Endothelial cell of umbilical vein (primary cell): ENCODE data around the gene ROCK2. TPM values are rescaled to one million over a fixed set of nuclear protein-coding genes. Genes with fewer than 3 reads are reported as not detected.
A peak's percentile ranks its signal among the peaks of the same experiment; 100 is the strongest.

Experiments used
- BruUV-seq: library from RNA; stranded (reverse); fragments of 400-500 nt; replicated peaks from 2 replicates; lab custom pipeline; 2021; lab: Mats Ljungman, UMichigan
- CTCF ChIA-PET: fragments of 300-600, 350-600 bp; sonication (Branson Sonifier 250); formaldehyde crosslinking; loops from one replicate; lab custom pipeline; 2021; ENCODE audit warnings: antibody characterized with exemption, inconsistent platforms; lab: Charles Lee
- POLR2A ChIA-PET: fragments of 300-600, 350-600 bp; sonication (Branson Sonifier 250); formaldehyde crosslinking; loops from one replicate; lab custom pipeline; 2021; ENCODE audit warnings: antibody characterized with exemption, inconsistent platforms; lab: Charles Lee
- DNase-seq: peaks from one replicate; pipeline ENCODE4 v3.0.0-alpha.2; 2011; ENCODE audit warnings: low read depth, low spot score
- FAIRE-seq: peaks from 2 replicates; lab custom pipeline; 2011; peaks lifted over from hg19 to GRCh38; lab: Jason Lieb, UNC
- H2AFZ ChIP-seq: 2 replicates; pipeline ENCODE4 v1.6.0; 2012; ENCODE audit warnings: low read depth, low read length, control low read depth, inconsistent platforms
- H3K27ac ChIP-seq: 2 replicates; pipeline ENCODE4 v1.5.1; 2011; ENCODE audit warnings: low read depth, mild to moderate bottlenecking, control low read depth, low read length, moderate library complexity; ENCODE audit not compliant: insufficient read depth
- H3K27me3 ChIP-seq, 2 experiments: 2 replicates each; pipeline versions ENCODE4 v1.6.0 to v1.6.1; 2011; ENCODE audit warnings: low read length in 2 of 2, mixed read lengths in 1 of 2; ENCODE audit not compliant: control insufficient read depth in 2 of 2, insufficient read depth in 2 of 2
- H3K36me3 ChIP-seq, 2 experiments: 2 replicates in 1 of 2; 3 replicates in 1 of 2; pipeline ENCODE4 v1.5.1; 2011; ENCODE audit warnings: low read length in 2 of 2, mild to moderate bottlenecking in 1 of 2, moderate library complexity in 1 of 2; ENCODE audit not compliant: control insufficient read depth in 2 of 2, insufficient read depth in 2 of 2; ENCODE audit errors: extremely low read depth in 1 of 2
- H3K4me1 ChIP-seq: 3 replicates; pipeline ENCODE4 v1.5.1; 2011; ENCODE audit warnings: mild to moderate bottlenecking, low read length; ENCODE audit not compliant: control insufficient read depth, insufficient read depth; ENCODE audit errors: extremely low read depth
- H3K4me2 ChIP-seq: 2 replicates; pipeline ENCODE4 v1.6.1; 2011; ENCODE audit warnings: low read length, control low read depth, mixed read lengths; ENCODE audit not compliant: insufficient read depth
- H3K4me3 ChIP-seq, 3 experiments: fragments of 200-600 bp in 1 of 3; sonication (generic), shearing (Covaris generic) in 1 of 3; replicated peaks in 1 of 3; 2 replicates each; pipeline ENCODE4 v1.5.1; 2011 to 2016; ENCODE audit warnings: control low read depth in 3 of 3, low read length in 3 of 3, mild to moderate bottlenecking in 2 of 3, inconsistent platforms in 1 of 3, low read depth in 1 of 3, moderate library complexity in 1 of 3; ENCODE audit not compliant: insufficient read depth in 1 of 3
- H3K79me2 ChIP-seq: 2 replicates; pipeline ENCODE4 v1.6.0; 2012; ENCODE audit warnings: low read length, inconsistent platforms; ENCODE audit not compliant: control insufficient read depth, insufficient read depth
- H3K9ac ChIP-seq: replicated peaks from 2 replicates; pipeline ENCODE3; 2011; ENCODE audit warnings: low read length, control low read depth; ENCODE audit not compliant: insufficient read depth; ENCODE audit errors: extremely low read depth
- H3K9me1 ChIP-seq: replicated peaks from 3 replicates; pipeline ENCODE4 v1.6.0; 2011; ENCODE audit warnings: mild to moderate bottlenecking, low read length; ENCODE audit not compliant: control insufficient read depth, insufficient read depth; ENCODE audit errors: extremely low read depth
- H3K9me3 ChIP-seq: replicated peaks from 2 replicates; pipeline ENCODE4 v1.5.1; 2012; ENCODE audit warnings: low read length, inconsistent platforms; ENCODE audit not compliant: control insufficient read depth, insufficient read depth
- H4K20me1 ChIP-seq: replicated peaks from 2 replicates; pipeline ENCODE3; 2011; ENCODE audit warnings: mild to moderate bottlenecking, low read length; ENCODE audit not compliant: control insufficient read depth, insufficient read depth; ENCODE audit errors: extremely low read depth
- EZH2 ChIP-seq: IDR thresholded peaks from 2 replicates; pipeline ENCODE4 v1.6.1; 2012; ENCODE audit warnings: borderline replicate concordance, low read depth, mild to moderate bottlenecking, moderate library complexity, low read length, inconsistent platforms; ENCODE audit not compliant: severe bottlenecking
- FOS ChIP-seq: IDR thresholded peaks from 2 replicates; pipeline ENCODE4 v1.6.1; 2011; ENCODE audit warnings: mild to moderate bottlenecking, low read length, moderate library complexity, borderline replicate concordance; ENCODE audit not compliant: insufficient read depth
- GATA2 ChIP-seq: IDR thresholded peaks from 2 replicates; pipeline ENCODE4 v1.7.0; 2011; ENCODE audit warnings: low read depth, mild to moderate bottlenecking, moderate library complexity, mixed read lengths, low read length; ENCODE audit not compliant: insufficient read length, insufficient read depth
- JUN ChIP-seq: IDR thresholded peaks from 2 replicates; pipeline ENCODE4 v1.6.1; 2011; ENCODE audit warnings: borderline replicate concordance, low read depth; ENCODE audit not compliant: insufficient read length, insufficient read depth
- MYC ChIP-seq: IDR thresholded peaks from one replicate; pipeline ENCODE4 v1.6.1; 2011; ENCODE audit warnings: mild to moderate bottlenecking, low read depth, low read length
- POLR2A ChIP-seq: IDR thresholded peaks from 2 replicates; pipeline ENCODE4 v1.6.1; 2012; ENCODE audit warnings: low read depth, mild to moderate bottlenecking, control low read depth, low read length
- POLR2AphosphoS5 ChIP-seq: IDR thresholded peaks from 2 replicates; pipeline ENCODE4 v1.6.1; 2012; ENCODE audit warnings: low read depth, mild to moderate bottlenecking, control low read depth, low read length, moderate library complexity; ENCODE audit not compliant: insufficient read depth
- dilution Hi-C: fragments of 300-500 bp; cut with MboI; formaldehyde crosslinking; loops from one replicate; pipeline ENCODE4 v1.15.0; 2019; ENCODE audit warnings: low sequenced_read_pairs; ENCODE audit not compliant: extremely low pct_ligation_motif_present
- intact Hi-C: fragments of 100-400 bp; cut with micrococcal nuclease; formaldehyde crosslinking; loops from one replicate; pipeline ENCODE4 v1.10.0; 2022
- polyA plus RNA-seq, 4 experiments: library from polyadenylated mRNA; depleted of rRNA in 3 of 4; stranded (reverse) in 3 of 4; unstranded in 1 of 4; fragments of >200 nt; gene quantifications; 2 replicates each; pipeline versions ENCODE4 v1.2.1 to v1.2.3, GENCODE V29; 2011 to 2012; ENCODE audit warnings: missing spikeins in 1 of 4
- total RNA-seq: library from RNA; stranded (reverse); gene quantifications from 2 replicates; pipeline ENCODE4 v1.2.3, GENCODE V29; 2021
- TF ChIP-seq, protein P1 (sequence below): IDR thresholded peaks from 2 replicates; pipeline ENCODE4 v1.6.1; 2011; ENCODE audit not compliant: insufficient read depth, insufficient read length
- TF ChIP-seq, protein P2 (sequence below), 2 donors: IDR thresholded peaks; 1 replicate in 1 of 2; 2 replicates in 1 of 2; pipeline ENCODE4 v1.5.1; 2011; ENCODE audit warnings: low read length in 2 of 2, mild to moderate bottlenecking in 2 of 2, moderate library complexity in 2 of 2, control low read depth in 1 of 2, inconsistent platforms in 1 of 2, low read depth in 1 of 2; ENCODE audit not compliant: insufficient read depth in 1 of 2; ENCODE audit errors: extremely low read depth in 1 of 2

ROCK2 gene
- total and polyA plus RNA-seq, 2 donors (not counting 3 experiments of a cell fraction or from before 2014, with no cell fraction given): 5.2 to 56.5 TPM

DNA sequence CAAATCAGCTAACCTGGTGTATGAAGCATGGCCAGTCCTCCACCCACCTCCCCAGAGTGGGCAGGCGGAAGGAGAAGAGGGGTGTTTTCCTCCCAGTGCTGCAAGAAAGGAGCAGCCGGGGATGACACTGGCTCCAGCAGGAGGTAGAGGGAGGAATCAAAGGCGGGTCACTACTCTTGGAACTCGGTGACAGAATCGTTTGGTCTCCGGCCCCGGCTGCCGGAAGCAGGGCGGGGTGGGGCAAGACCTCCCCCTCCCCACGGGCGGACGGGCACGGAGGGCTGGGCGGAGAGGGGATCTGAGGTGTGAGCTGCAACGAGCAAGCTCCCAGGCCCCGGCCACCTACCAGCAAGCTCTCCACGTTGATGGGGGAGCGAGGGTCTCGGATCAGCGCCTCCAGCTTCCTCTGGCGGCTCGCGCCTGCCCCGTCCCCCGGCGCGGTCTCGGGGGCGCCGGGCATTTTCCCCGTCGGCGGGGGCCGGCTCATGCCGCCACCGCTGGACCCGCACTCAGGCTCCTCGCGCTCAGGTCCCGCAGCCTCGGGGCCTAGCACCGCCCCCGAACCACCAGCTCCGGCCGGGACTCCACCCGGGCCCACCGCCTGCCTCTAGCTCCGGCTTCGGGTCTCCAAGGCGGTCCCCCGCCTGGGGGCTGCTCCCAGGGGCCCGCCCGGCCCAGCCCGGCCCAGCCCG lies 640 bp downstream of the ROCK2 start:
- FAIRE-seq (no peak), DNase-seq (peak; percentile 42)
- Histone ChIP-seq H3K9me1 (no peaks in the 10 kb centered on the region), H3K9me3 (no peaks in the 10 kb centered on the region), H3K79me2 (peaks cover 54% of the 10 kb centered on the region), H3K4me3 (peak overlapping the region; percentile 79 to 94 (median 92)), H4K20me1 (peaks cover 9% of the 10 kb centered on the region), H3K4me2 (peak overlapping the region; percentile 97), H2AFZ (peak overlapping the region; percentile 44), H3K27me3 (no peaks in the 10 kb centered on the region), H3K4me1 (peaks cover 25% of the 10 kb centered on the region), H3K36me3 (no peaks in the 10 kb centered on the region), H3K9ac (peak overlapping the region; percentile 88), H3K27ac (peak overlapping the region; percentile 68)
- POLR2A ChIA-PET: interaction anchor here (0.6 to 2.2 kb wide), 5 partner anchors 23 to 188 kb away, joined by 3 to 11 read pairs (median 8); partner anchors contain the start of gene SLC66A3
- BruUV-seq: no TSS peak
- dilution Hi-C loops (no loop called here), intact Hi-C loops (loop anchor here (1.0 to 5.0 kb wide), 8 partner anchors 31 to 531 kb away; partner anchors contain the start of genes PDIA6 and SLC66A3)
- TF ChIP-seq, protein P1, sequence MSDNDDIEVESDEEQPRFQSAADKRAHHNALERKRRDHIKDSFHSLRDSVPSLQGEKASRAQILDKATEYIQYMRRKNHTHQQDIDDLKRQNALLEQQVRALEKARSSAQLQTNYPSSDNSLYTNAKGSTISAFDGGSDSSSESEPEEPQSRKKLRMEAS: no peak
- TF ChIP-seq MYC (no peak), EZH2 (no peak), POLR2A (no peak), FOS (no peak), POLR2AphosphoS5 (no peak), GATA2 (no peak), JUN (no peak)
- TF ChIP-seq, protein P2, sequence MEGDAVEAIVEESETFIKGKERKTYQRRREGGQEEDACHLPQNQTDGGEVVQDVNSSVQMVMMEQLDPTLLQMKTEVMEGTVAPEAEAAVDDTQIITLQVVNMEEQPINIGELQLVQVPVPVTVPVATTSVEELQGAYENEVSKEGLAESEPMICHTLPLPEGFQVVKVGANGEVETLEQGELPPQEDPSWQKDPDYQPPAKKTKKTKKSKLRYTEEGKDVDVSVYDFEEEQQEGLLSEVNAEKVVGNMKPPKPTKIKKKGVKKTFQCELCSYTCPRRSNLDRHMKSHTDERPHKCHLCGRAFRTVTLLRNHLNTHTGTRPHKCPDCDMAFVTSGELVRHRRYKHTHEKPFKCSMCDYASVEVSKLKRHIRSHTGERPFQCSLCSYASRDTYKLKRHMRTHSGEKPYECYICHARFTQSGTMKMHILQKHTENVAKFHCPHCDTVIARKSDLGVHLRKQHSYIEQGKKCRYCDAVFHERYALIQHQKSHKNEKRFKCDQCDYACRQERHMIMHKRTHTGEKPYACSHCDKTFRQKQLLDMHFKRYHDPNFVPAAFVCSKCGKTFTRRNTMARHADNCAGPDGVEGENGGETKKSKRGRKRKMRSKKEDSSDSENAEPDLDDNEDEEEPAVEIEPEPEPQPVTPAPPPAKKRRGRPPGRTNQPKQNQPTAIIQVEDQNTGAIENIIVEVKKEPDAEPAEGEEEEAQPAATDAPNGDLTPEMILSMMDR (IDR thresholded peaks at IDR 0.05; ENCODE audit: extremely low read depth in 1 of 2, insufficient read depth in 1 of 2, low read depth in 1 of 2, low read length in 2 of 2): no peak
- CTCF ChIA-PET: interaction anchor here (0.7 to 5.2 kb wide), 11 partner anchors 23 to 511 kb away, joined by 3 to 67 read pairs (median 7); partner anchors contain the start of gene SLC66A3
